ENCODE measurements around the gene DSE.

DNA sequence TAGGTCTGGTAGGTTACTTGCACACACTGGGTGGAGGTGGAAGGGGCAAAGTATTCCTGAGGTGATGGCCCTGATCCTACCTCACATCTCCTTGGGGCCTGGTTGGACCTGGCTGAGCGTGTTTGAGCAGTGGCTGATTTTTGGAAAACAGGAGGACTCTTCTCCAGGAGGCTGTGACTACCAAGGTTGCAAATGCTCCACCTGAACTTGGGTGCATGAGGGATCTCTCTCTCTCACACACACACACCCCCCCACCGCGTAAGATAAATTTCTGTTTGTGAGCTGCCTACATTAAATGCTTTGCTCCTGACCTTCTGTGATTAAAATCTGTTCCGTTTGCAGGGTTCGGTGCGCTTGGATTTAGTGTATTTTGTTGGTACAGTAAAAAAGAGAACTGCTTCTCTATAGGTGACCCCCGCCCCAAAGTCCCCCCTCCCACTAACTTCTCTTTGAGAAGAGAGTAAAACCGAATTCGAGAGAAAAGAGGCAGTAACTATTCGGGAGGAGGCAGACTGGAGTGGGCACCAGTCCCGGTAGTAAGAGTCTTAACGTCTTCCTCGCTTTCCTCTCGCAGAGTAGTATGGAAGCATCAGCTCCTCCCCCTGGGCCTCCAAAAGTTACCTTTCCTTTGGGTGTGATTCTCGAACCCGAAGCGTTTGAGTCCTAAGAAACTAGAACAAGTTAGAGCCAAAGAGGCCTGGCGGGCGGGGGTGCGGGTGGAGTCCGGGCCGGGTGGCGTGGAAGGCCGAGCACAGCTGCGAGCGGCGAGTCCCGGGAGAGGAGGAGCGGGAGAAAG, 585 bp upstream of the DSE start:
- TF ChIP-seq JUND (IDR thresholded peaks at IDR 0.05), result no peak
- no peak for TF ChIP-seq CTCF (IDR thresholded peaks at IDR 0.05 in 2 of 3, conservative IDR thresholded peaks at IDR 0.05 in 1 of 3; ENCODE audit: borderline replicate concordance in 1 of 3, insufficient read depth in 1 of 3, low read depth in 2 of 3, low read length in 2 of 3)
- TF ChIP-seq POLR2A (IDR thresholded peaks at IDR 0.05; ENCODE audit: borderline replicate concordance, extremely low read depth, insufficient read depth, insufficient read length), result no peak
- TF ChIP-seq ZNF274 (IDR thresholded peaks at IDR 0.05; ENCODE audit: low read depth, low read length), result no peak
- TF ChIP-seq SIN3A (IDR thresholded peaks at IDR 0.05; ENCODE audit: low read depth), result no peak
- TF ChIP-seq YY1 (IDR thresholded peaks at IDR 0.05; ENCODE audit: extremely low read depth, insufficient replicate concordance, low read depth, low read length), result no peak
- TF ChIP-seq, protein P1, sequence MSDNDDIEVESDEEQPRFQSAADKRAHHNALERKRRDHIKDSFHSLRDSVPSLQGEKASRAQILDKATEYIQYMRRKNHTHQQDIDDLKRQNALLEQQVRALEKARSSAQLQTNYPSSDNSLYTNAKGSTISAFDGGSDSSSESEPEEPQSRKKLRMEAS (IDR thresholded peaks at IDR 0.05), result no peak
- no peak for TF ChIP-seq ATF3 (IDR thresholded peaks at IDR 0.05)
- no peak for TF ChIP-seq POLR2AphosphoS5 (IDR thresholded peaks at IDR 0.05; ENCODE audit: low read depth, low read length)
- TF ChIP-seq SRF (IDR thresholded peaks at IDR 0.05; ENCODE audit: low read depth), result no peak
- TF ChIP-seq EGR1 (IDR thresholded peaks at IDR 0.05; ENCODE audit: low read depth), result no peak
- no peak for TF ChIP-seq RAD21 (IDR thresholded peaks at IDR 0.05; ENCODE audit: low read depth)
